B cell (primary cell): Measurements from ENCODE around the gene PLPP3.

Source experiments
- CTCF ChIP-seq: fragments of 200-600 bp; IDR thresholded peaks from one replicate; pipeline ENCODE4 v1.8.0; 2022; ENCODE audit warnings: antibody characterized with exemption, mild to moderate bottlenecking
- EZH2 ChIP-seq: IDR thresholded peaks from 2 replicates; pipeline ENCODE4 v1.6.1; 2012; ENCODE audit warnings: borderline replicate concordance, low read depth, mild to moderate bottlenecking, moderate library complexity, low read length; ENCODE audit not compliant: insufficient read depth, poor library complexity, severe bottlenecking

GRCh38 chr1:56459260-56459659 is 120.1 kb downstream of the PLPP3 start:
- TF ChIP-seq EZH2 (no peak), CTCF (no peak)
